ENCODE results near the gene SOX21. TPM values are rescaled to one million over a fixed set of nuclear protein-coding genes. Genes with fewer than 3 reads are reported as not detected.

SOX21 gene
- total and polyA plus RNA-seq, 2 of the 8 experiments (the other 6 are each of a cell fraction or from before 2014, with no cell fraction given), result 3.9 TPM

- Histone ChIP-seq H2AK5ac (ENCODE audit: low read depth, low read length) (no peak overlapping the region), H3K23ac (ENCODE audit: insufficient read length) (no peak overlapping the region), H3K14ac (ENCODE audit: insufficient read length) (no peak overlapping the region), H3K23me2 (ENCODE audit: low read depth, low read length) (0 out of 2 replicates have a peak, but pooled peaks cover 3% of the 10 kb centered on the region), H2BK20ac (ENCODE audit: low read length) (no peak overlapping the region), H3K18ac (ENCODE audit: extremely low read depth, low read length) (no peak overlapping the region), H2BK120ac (replicated peaks; ENCODE audit: low read depth, low read length) (no peak overlapping the region), H4K5ac (ENCODE audit: insufficient read length, low read depth, low read length) (no peak overlapping the region), H3K27me3 (replicated peaks in 1 of 4; ENCODE audit: control insufficient read depth in 3 of 4, extremely low read depth in 1 of 4, insufficient read depth in 3 of 4, low read length in 3 of 4) (no peaks in the 10 kb centered on the region), H3K79me1 (ENCODE audit: low read depth, low read length) (no peaks in the 10 kb centered on the region), H3K4ac (replicated peaks; ENCODE audit: insufficient read length, low read depth, low read length) (no peak overlapping the region), H4K91ac (replicated peaks; ENCODE audit: insufficient read length, low read length) (no peak overlapping the region), H3K9me3 (ENCODE audit: insufficient read depth in 2 of 2, low read depth in 1 of 2, low read length in 1 of 2) (peaks cover 4 to 6% of the 10 kb centered on the region in 2 experiments; a peak in 2 of 4 replicates), H2BK15ac (ENCODE audit: low read length) (no peak overlapping the region), H2BK12ac (ENCODE audit: low read depth, low read length) (no peak overlapping the region), H2AFZ (ENCODE audit: low read length) (no peak overlapping the region), H3K4me1 (replicated peaks in 1 of 4; ENCODE audit: control insufficient read depth in 3 of 4, insufficient read depth in 4 of 4, low read length in 3 of 4) (peaks cover 6 to 10% (median 8%) of the 10 kb centered on the region in 4 experiments; a peak in 6 of 7 replicates), H4K8ac (ENCODE audit: extremely low read depth, insufficient read depth, low read length) (no peak overlapping the region), H3K79me2 (ENCODE audit: control insufficient read depth in 1 of 2, insufficient read depth in 2 of 2, low read length in 2 of 2) (no peaks in the 10 kb centered on the region), H4K20me1 (replicated peaks in 1 of 2; ENCODE audit: control insufficient read depth in 1 of 2, insufficient read depth in 2 of 2, low read length in 2 of 2) (no peaks in the 10 kb centered on the region), H3K56ac (replicated peaks; ENCODE audit: insufficient read length, low read depth, low read length) (no peak overlapping the region), H3K4me3 (ENCODE audit: extremely low read depth in 1 of 4, insufficient read depth in 2 of 4, low read depth in 3 of 4, low read length in 4 of 4) (no peak overlapping the region), H2BK5ac (ENCODE audit: low read depth, low read length) (no peak overlapping the region), H3K36me3 (ENCODE audit: control insufficient read depth in 2 of 4, insufficient read depth in 4 of 4, low read length in 3 of 4) (no peaks in the 10 kb centered on the region), H3K27ac (ENCODE audit: low read depth, low read length) (no peak overlapping the region), H3K4me2 (ENCODE audit: insufficient read depth in 1 of 2, low read depth in 2 of 2, low read length in 2 of 2) (no peak overlapping the region), H3K9ac (replicated peaks in 1 of 4; ENCODE audit: extremely low read depth in 1 of 4, low read depth in 3 of 4, low read length in 3 of 4) (no peak overlapping the region)
- DNase-seq (ENCODE audit: low read depth in 1 of 2, low spot score in 2 of 2) (no peak), FAIRE-seq (no peak)
- WGBS, 2 experiments (ENCODE audit: extremely low coverage in 1 of 2, insufficient coverage in 1 of 2, insufficient read length in 1 of 2, insufficient replicate concordance in 2 of 2, low coverage in 1 of 2, low lambda C conversion rate in 2 of 2, missing lambda C conversion rate in 1 of 2), result 88% methylated on average over 5 of the region's 5 CpGs; no CpG with 5 or more reads in 1 of the 2 experiments
- ChIA-PET CTCF (ENCODE audit: partially characterized antibody) (no interaction called here), POLR2A (ENCODE audit: partially characterized antibody) (interaction anchor here (0.8 kb wide), 1 partner anchor 11 kb away, joined by 3 read pairs; no protein-coding TSS in a partner anchor)
- TF ChIP-seq KDM1A (IDR thresholded peaks at IDR 0.05; ENCODE audit: borderline replicate concordance, low read length), result no peak
- no peak for TF ChIP-seq TCF12 (IDR thresholded peaks at IDR 0.05; ENCODE audit: low read depth, low read length)
- no peak for TF ChIP-seq POU5F1 (IDR thresholded peaks at IDR 0.05; ENCODE audit: low read depth, low read length)
- TF ChIP-seq RNF2 (IDR thresholded peaks at IDR 0.05; ENCODE audit: borderline replicate concordance, low read depth, low read length, missing control alignments, poor library complexity, severe bottlenecking), result no peak
- TF ChIP-seq TBP (IDR thresholded peaks at IDR 0.05; ENCODE audit: low read depth, low read length), result no peak
- TF ChIP-seq CHD1 (IDR thresholded peaks at IDR 0.05; ENCODE audit: low read depth, low read length), result no peak
- TF ChIP-seq EGR1 (IDR thresholded peaks at IDR 0.05; ENCODE audit: borderline replicate concordance, low read depth, low read length), result no peak
- no peak for TF ChIP-seq CREB1 (IDR thresholded peaks at IDR 0.05)
- no peak for TF ChIP-seq SIX5 (IDR thresholded peaks at IDR 0.05; ENCODE audit: low read depth, low read length)
- no peak for TF ChIP-seq CTCF (IDR thresholded peaks at IDR 0.05; ENCODE audit: control extremely low read depth in 1 of 3, insufficient read depth in 1 of 3, low read depth in 1 of 3, low read length in 3 of 3)
- no peak for TF ChIP-seq SRF (IDR thresholded peaks at IDR 0.05; ENCODE audit: low read depth, low read length)
- TF ChIP-seq JUND (IDR thresholded peaks at IDR 0.05; ENCODE audit: low read length), result no peak
These were observed 46.2 kb upstream of the SOX21 start for GRCh38 chr13:94758436-94758960.
